ENCODE measurements around the gene RBFOX1.

DNA sequence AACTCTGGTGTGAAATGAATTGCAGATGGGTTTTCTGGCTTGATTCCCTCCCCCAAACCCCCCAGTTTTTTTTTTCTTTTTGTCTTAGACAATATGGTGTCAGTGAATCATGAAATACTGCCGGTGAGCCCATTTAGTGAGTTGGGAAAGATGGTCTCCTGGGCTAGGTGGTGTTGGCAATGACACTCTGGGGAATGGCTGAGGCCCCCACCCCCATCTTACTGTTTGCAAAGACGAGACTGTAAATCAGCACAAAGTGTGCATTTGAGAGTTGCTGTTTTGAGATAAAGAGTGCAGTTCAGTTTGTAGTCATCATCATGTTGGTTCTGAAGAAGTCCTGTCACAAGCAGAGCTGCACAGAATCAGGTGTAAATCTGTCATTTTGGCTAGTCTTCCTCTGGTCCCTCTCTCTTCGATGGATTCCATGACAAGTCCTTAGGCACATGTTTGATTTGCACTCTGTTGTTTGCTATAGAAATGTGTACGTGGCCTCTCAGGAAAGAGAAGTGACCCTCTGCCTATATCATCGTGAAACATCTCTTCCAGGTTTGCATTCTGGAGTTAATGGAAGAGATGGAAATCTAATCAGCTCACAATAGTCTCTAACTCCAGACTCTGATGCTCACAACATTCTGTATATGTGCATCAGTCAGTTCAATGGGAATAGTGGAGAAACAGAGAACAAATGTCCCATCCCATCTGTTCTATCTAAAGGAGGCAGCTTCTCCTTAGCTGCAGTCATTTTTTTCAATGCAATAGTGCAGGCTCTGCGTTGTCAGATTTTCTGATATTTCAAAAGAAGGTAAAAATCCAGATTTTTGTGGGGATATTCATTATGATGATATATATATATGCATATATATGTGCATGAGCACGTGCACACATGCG, 34.6 kb downstream of the RBFOX1 start:
- TF ChIP-seq CTCF (IDR thresholded peaks at IDR 0.05) (no peak), POLR2AphosphoS5 (IDR thresholded peaks at IDR 0.05) (no peak)
